OCI-LY3 (cell line): ENCODE measurements around the gene WDPCP.
"Not testable (repeated sequence)": the region's sequence is repeated elsewhere in the genome, so short reads cannot be mapped to it uniquely, and the experiment has no call there.

ENCODE experiments used
- H2AFZ ChIP-seq: fragments of 200-600, 300-600 bp; shearing (Covaris generic); 2 replicates; pipeline ENCODE4 v1.6.0; 2014; ENCODE audit warnings: antibody characterized with exemption, low read depth, low read length
- H3K27ac ChIP-seq: fragments of 200-600, 300-600 bp; sonication (generic); 2 replicates; pipeline ENCODE4 v1.5.1; 2014; ENCODE audit warnings: mild to moderate bottlenecking, low read length, moderate library complexity, mixed read lengths
- H3K27me3 ChIP-seq: fragments of 200-600, 300-600 bp; sonication (generic); 2 replicates; pipeline ENCODE4 v1.6.1; 2014; ENCODE audit warnings: low read depth, low read length, mixed read lengths
- H3K36me3 ChIP-seq: fragments of 200-600, 300-600 bp; sonication (generic); replicated peaks from 2 replicates; pipeline ENCODE3; 2014; ENCODE audit warnings: low read depth, low read length, mixed read lengths
- H3K4me1 ChIP-seq: fragments of 300-600, 200-600 bp; sonication (generic); 2 replicates; pipeline ENCODE4 v1.6.1; 2014; ENCODE audit warnings: low read length, mixed read lengths
- H3K4me2 ChIP-seq: fragments of 200-600, 300-600 bp; sonication (generic); 2 replicates; pipeline ENCODE4 v1.6.1; 2014; ENCODE audit warnings: low read length, mixed read lengths
- H3K4me3 ChIP-seq: fragments of 300-600, 200-600 bp; sonication (generic); 2 replicates; pipeline ENCODE4 v1.5.1; 2014; ENCODE audit warnings: antibody characterized with exemption, mild to moderate bottlenecking, low read length, moderate library complexity
- H3K79me2 ChIP-seq: fragments of 300-600, 200-600 bp; shearing (Covaris generic); 2 replicates; pipeline ENCODE4 v1.6.1; 2014; ENCODE audit warnings: mild to moderate bottlenecking, low read length, mixed read lengths
- H3K9ac ChIP-seq: fragments of 300-600, 200-600 bp; shearing (Covaris generic); 2 replicates; pipeline ENCODE4 v1.6.0; 2014; ENCODE audit warnings: mild to moderate bottlenecking, low read length, moderate library complexity
- H3K9me3 ChIP-seq: fragments of 200-600, 300-600 bp; shearing (Covaris generic); 2 replicates; pipeline ENCODE4 v1.6.1; 2014; ENCODE audit warnings: low read length, mixed read lengths; ENCODE audit not compliant: insufficient read depth
- H4K20me1 ChIP-seq: fragments of 200-600, 300-600 bp; sonication (generic); 2 replicates; pipeline ENCODE4 v1.6.1; 2016; ENCODE audit warnings: low read length, mixed read lengths; ENCODE audit not compliant: insufficient read depth
- CTCF ChIP-seq: fragments of 200-600, 300-600 bp; sonication (generic); IDR thresholded peaks from 2 replicates; pipeline ENCODE4 v1.5.1; 2014; ENCODE audit warnings: antibody characterized with exemption, low read length, low read depth
- EZH2phosphoT487 ChIP-seq: fragments of 200-600 bp; shearing (Covaris generic); IDR thresholded peaks from 2 replicates; pipeline ENCODE4 v1.6.1; 2018; ENCODE audit warnings: antibody characterized with exemption, mixed run types, low read depth

The WDPCP gene

GRCh38 chr2:63326473-63326872 is 261.8 kb downstream of the WDPCP start:
- H3K9ac ChIP-seq, result no peak overlapping the region
- no peaks in the 10 kb centered on the region for H3K27me3 ChIP-seq
- H3K79me2 ChIP-seq, result no peaks in the 10 kb centered on the region
- H3K27ac ChIP-seq, result no peak overlapping the region
- H3K9me3 ChIP-seq, result no peaks in the 10 kb centered on the region
- H3K4me2 ChIP-seq, result no peak overlapping the region
- no peaks in the 10 kb centered on the region for H3K36me3 ChIP-seq
- no peak overlapping the region for H3K4me3 ChIP-seq
- no peak overlapping the region for H2AFZ ChIP-seq
- H4K20me1 ChIP-seq, result no peaks in the 10 kb centered on the region
- peaks cover 8% of the 10 kb centered on the region; the same call in 1 of the 2 replicates for H3K4me1 ChIP-seq
- TF ChIP-seq CTCF, result no peak

- H3K27me3 ChIP-seq, H3K4me3 ChIP-seq, H3K4me2 ChIP-seq, H3K9me3 ChIP-seq, H2AFZ ChIP-seq, H4K20me1 ChIP-seq, H3K4me1 ChIP-seq, H3K27ac ChIP-seq, H3K79me2 ChIP-seq, H3K36me3 ChIP-seq, H3K9ac ChIP-seq: not testable (repeated sequence)
These were observed 264.6 kb downstream of the WDPCP start for GRCh38 chr2:63323662-63324061.

GRCh38 chr2:63321973-63322372 is 266.3 kb downstream of the WDPCP start:
- not testable (repeated sequence) for H3K9ac ChIP-seq, H3K4me3 ChIP-seq, H3K4me1 ChIP-seq, H3K27ac ChIP-seq, H3K27me3 ChIP-seq, H3K9me3 ChIP-seq, H2AFZ ChIP-seq, H3K79me2 ChIP-seq, H4K20me1 ChIP-seq, H3K36me3 ChIP-seq, H3K4me2 ChIP-seq

- Histone ChIP-seq H3K79me2 (no peaks in the 10 kb centered on the region), H3K4me2 (no peak overlapping the region), H3K9ac (no peak overlapping the region), H3K27me3 (no peaks in the 10 kb centered on the region), H4K20me1 (no peaks in the 10 kb centered on the region), H2AFZ (no peak overlapping the region), H3K27ac (no peak overlapping the region), H3K9me3 (no peaks in the 10 kb centered on the region), H3K4me3 (no peak overlapping the region), H3K4me1 (no peaks in the 10 kb centered on the region), H3K36me3 (no peaks in the 10 kb centered on the region)
- TF ChIP-seq EZH2phosphoT487, result no peak
- no peak for TF ChIP-seq CTCF
These were observed 267.6 kb downstream of the WDPCP start for GRCh38 chr2:63320669-63321068.

GRCh38 chr2:63310614-63311013 is 277.7 kb downstream of the WDPCP start:
- Histone ChIP-seq H3K4me2 (no peak overlapping the region), H3K9ac (no peak overlapping the region), H3K4me3 (no peak overlapping the region), H3K9me3 (no peaks in the 10 kb centered on the region), H3K36me3 (no peaks in the 10 kb centered on the region), H2AFZ (no peak overlapping the region), H4K20me1 (no peaks in the 10 kb centered on the region), H3K79me2 (no peaks in the 10 kb centered on the region), H3K4me1 (no peaks in the 10 kb centered on the region), H3K27me3 (no peaks in the 10 kb centered on the region), H3K27ac (no peak overlapping the region)
- TF ChIP-seq EZH2phosphoT487 (no peak), CTCF (no peak)
